Stimulated activated CD8-positive, alpha-beta memory T cell treated with anti-CD3 and anti-CD28 coated beads, Interleukin-7, amount 100 ng/mL, for 4 hours (primary cell): ENCODE results near the gene VWC2.

Source experiments
- DNase-seq, 2 donors: peaks; one replicate each; pipeline ENCODE4 v3.0.0-alpha.2; 2020; ENCODE audit warnings: low read depth in 2 of 2

The VWC2 gene

GRCh38 chr7:49783446-49783845 lies 10.0 kb downstream of the VWC2 start:
- no peak for DNase-seq

GRCh38 chr7:49787980-49788379 lies 14.5 kb downstream of the VWC2 start:
- no peak for DNase-seq

GRCh38 chr7:49788455-49789059 lies 15.1 kb downstream of the VWC2 start:
- DNase-seq = no peak

GRCh38 chr7:49789736-49790135 lies 16.3 kb downstream of the VWC2 start:
- DNase-seq = no peak

GRCh38 chr7:49790209-49790608 lies 16.8 kb downstream of the VWC2 start:
- no peak for DNase-seq

GRCh38 chr7:49791088-49791741 lies 17.8 kb downstream of the VWC2 start:
- DNase-seq = no peak

GRCh38 chr7:49797987-49798660 lies 24.7 kb downstream of the VWC2 start:
- no peak for DNase-seq

- no peak for DNase-seq
Measured at GRCh38 chr7:49800031-49800430, 26.6 kb downstream of the VWC2 start.

- DNase-seq = no peak
Measured at GRCh38 chr7:49802600-49802999, 29.2 kb downstream of the VWC2 start.

GRCh38 chr7:49803812-49804211 lies 30.4 kb downstream of the VWC2 start:
- DNase-seq = no peak

GRCh38 chr7:49805371-49806007 lies 32.1 kb downstream of the VWC2 start:
- DNase-seq = no peak

GRCh38 chr7:49812534-49812933 lies 39.1 kb downstream of the VWC2 start:
- no peak for DNase-seq

- DNase-seq = no peak
Measured at GRCh38 chr7:49817279-49817678, 43.8 kb downstream of the VWC2 start.

GRCh38 chr7:49821181-49821580 lies 47.7 kb downstream of the VWC2 start:
- DNase-seq = no peak

GRCh38 chr7:49822856-49823255 lies 49.4 kb downstream of the VWC2 start:
- no peak for DNase-seq

GRCh38 chr7:49823566-49823965 lies 50.1 kb downstream of the VWC2 start:
- DNase-seq = no peak

GRCh38 chr7:49839863-49840645 lies 66.6 kb downstream of the VWC2 start:
- no peak for DNase-seq

- no peak for DNase-seq
Measured at GRCh38 chr7:49840751-49841405, 67.4 kb downstream of the VWC2 start.

- no peak for DNase-seq
Measured at GRCh38 chr7:49845626-49846025, 72.2 kb downstream of the VWC2 start.

GRCh38 chr7:49848211-49848841 lies 74.9 kb downstream of the VWC2 start:
- DNase-seq = no peak
